Limb (tissue), 2 donors: ENCODE results near the gene NOL4.
"Not testable (repeated sequence)": the region's sequence is repeated elsewhere in the genome, so short reads cannot be mapped to it uniquely, and the experiment has no call there.

Experiments
- DNase-seq, 2 donors: peaks; one replicate each; pipeline ENCODE4 v3.0.0-alpha.2; 2016; ENCODE audit errors: extremely low spot score in 2 of 2

The NOL4 gene, protein sequence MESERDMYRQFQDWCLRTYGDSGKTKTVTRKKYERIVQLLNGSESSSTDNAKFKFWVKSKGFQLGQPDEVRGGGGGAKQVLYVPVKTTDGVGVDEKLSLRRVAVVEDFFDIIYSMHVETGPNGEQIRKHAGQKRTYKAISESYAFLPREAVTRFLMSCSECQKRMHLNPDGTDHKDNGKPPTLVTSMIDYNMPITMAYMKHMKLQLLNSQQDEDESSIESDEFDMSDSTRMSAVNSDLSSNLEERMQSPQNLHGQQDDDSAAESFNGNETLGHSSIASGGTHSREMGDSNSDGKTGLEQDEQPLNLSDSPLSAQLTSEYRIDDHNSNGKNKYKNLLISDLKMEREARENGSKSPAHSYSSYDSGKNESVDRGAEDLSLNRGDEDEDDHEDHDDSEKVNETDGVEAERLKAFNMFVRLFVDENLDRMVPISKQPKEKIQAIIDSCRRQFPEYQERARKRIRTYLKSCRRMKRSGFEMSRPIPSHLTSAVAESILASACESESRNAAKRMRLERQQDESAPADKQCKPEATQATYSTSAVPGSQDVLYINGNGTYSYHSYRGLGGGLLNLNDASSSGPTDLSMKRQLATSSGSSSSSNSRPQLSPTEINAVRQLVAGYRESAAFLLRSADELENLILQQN

DNA sequence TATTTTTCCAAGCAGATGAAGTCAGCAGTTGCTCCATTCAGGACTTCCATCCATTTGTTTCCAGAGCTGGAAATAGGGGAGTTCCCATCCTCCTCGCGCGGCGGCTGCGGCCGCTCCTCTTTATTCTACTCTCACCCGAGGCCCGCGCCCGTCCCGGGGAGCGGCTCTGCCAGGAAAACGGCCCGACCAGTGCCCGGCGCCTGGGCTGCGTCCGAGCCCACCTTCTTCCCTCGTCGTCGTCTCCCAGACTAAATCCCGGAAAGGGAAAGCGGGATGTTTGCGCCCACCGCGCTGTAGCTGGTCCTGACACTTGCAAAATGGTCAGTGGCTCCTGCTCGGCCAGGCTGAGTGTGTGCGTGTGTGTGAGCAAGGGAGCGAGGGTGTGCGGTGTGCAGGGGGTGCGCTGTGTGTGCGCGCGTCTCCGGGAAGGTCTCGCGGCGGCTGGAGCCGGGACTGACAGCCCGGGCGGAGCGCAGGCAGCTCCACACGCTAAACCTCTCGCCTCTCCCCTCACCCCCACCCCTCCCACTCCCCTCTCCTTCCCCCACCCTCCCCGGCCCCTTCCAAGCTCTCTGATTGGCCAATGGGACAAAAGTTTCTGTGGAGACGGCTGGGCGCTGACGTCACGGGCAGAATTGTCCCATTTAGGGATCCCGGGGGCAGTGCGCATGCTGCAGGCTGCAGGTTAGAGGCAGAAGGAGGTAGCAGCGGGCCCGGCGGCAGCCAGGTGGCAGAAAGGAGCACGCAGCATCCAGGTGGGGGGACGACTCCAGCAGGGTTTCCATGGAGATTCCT, at the start of gene NOL4:
Gene NOL4 (minus strand): TSS at position 491 of the 795 bp plus-strand sequence. CDS start 1,660 bp downstream, outside the sequence.
- peak; percentile 72 to 89 for DNase-seq

DNA sequence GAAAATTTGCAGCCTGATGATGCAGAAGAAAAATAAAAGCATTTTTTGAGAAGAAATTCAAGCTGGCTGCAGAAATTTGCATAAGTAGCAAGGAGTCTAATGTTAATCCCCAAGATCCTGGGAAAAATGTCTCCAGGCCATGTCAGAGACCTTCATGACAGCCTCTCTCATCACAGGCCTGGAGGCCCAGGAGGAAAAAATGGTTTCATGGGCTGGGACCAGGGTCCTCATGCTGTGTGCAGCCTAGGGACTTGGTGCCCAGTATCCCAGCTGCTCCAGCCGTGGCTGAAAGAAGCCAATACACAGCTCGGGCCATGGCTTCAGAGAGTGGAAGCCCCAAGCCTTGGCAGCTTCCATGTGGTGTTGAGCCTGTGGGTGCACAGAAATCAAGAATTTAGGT, 41.3 kb upstream of the NOL4 start:
- DNase-seq, result not testable (repeated sequence)

DNA sequence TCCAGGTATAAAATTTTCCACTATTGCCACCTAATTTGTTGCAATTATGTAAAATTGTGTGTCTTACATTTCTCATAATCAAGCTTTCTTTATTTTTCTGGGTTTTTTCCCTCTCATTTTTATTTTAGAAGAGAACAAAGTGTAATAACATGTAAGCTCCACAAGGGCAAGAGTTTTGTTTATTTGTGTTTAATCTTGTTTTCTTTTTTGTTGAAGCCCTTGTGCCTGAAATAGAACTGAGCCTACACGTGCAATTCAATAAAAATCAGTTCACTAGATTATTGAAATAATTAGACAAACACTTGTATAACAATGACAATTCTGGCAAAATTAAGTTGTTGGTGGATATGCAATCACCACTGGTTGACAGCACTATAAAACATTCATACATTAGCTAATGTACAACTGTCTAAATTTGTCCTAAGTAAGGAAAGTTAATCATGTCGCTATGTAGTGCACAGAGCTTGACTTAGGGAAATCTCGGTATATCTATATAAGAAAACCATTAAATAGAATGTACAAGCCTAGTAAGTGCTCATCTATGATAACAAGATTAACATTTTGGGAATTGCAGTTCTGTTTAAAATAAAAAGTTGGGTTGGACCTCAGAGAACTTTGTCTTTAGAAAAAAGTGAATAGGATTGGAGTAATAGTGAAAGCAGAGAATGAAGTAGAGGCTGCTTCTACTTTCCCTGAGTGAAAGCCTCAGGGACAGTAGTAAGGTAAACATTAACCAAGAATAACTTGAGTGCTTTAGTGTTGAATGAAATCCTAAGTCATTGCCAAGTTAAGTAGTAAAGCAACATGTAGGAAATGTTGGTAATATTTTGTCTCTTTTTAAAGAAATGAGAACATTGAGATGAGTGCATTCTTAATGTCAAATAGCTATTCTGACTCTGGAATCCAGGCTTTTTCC, 37.4 kb upstream of the NOL4 start:
- no peak for DNase-seq

DNA sequence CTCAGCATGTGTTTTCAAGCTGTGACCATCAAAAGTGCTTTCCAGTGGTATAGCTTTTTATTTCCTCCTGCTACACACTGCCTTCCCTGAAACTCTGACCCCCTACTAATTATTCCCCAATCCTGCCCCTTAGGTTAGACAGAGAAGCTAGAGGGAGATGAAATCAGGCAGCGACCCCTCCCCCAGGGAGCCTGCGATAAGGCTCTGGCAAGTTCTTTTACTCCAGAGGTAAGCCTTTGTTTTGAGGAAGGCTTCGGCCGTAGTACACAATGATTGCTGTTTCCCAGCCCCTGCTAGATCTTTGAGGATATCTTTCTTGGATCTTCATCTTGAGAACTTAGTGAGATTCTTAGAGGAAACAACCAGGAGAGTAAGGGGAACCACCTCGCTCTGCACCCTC, 33.5 kb upstream of the NOL4 start:
- DNase-seq, result no peak

DNA sequence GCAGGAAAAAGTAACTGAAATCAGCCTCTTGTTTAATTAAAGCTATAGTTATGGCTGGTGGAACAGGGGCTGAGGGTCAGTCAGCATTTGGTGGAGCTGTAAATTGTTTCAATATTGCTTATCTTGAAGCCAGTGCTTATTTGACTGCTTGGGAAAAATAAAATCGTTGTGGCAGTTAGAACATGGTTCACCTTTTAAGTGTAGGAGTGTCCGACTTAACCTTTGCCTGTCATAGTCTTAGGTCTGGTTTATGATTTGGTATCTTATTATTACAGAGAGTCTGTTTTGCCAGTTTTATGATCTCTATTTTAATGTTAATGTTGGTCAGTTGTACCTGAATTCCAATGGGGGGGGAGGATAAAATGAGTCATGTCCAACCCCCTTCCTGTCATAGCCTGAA, 27.2 kb upstream of the NOL4 start:
- DNase-seq, result no peak

DNA sequence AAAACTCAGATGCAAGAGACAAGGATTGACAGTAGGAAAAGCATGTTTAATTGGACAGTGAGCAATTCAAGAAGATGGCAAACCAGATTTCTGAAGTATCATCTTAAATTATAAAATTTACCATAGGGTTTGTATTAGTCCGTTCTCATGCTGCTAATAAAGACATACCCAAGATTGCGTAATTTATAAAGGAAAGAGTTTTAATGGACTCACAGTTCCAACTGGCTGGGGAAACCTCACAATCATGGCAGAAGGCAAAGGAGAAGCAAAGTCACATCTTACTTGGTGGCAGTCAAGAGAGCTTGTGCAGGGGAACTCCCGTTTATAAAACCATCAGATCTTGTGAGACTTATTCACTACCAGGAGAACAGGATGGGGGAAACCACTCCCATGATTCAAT, 24.0 kb upstream of the NOL4 start:
- DNase-seq, result no peak

DNA sequence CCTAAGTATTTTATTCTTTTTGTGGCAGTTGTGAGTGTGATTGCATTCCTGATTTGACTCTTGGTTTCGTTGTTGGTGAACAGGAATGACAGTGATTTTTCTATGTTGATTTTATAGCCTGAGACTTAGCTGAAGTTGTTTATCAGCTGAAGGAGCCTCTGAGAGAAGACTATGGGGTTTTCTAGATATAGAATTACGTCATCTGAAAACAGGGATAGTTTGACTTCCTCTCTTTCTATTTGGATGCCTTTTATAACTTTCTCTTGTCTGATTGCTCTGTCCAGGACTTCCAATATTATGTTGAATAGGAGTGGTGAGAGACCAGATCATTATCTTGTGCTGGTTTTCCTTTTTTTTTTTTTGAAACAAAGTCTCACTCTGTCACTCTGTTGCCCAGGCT, 18.0 kb upstream of the NOL4 start:
- no peak for DNase-seq

DNA sequence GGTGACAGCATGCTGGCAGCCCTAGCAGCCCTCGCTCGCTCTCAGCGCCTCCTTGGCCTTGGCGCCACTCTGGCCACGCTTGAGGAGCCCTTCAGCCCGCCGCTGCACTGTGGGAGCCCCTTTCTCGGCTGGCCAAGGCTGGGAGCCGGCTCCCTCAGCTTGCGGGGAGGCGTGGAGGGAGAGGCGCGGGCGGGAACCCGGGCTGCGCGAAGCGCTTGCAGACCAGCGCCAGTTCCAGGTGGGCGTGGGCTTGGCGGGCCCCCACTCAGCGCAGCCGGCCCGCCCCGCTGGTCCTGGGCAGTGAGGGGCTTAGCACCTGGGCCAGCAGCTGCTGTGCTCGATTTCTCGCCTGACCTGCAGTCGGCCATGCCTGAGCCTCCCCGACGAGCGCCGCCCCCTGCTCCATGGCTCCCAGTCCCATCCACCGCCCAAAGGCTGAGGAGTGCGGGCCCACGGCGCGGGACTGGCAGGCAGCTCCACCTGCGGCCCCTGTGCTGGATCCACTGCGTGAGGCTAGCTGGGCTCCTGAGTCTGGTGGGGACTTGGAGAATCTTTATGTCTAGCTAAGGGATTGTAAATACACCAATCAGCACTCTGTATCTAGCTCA, 9.2 kb upstream of the NOL4 start:
- DNase-seq, result not testable (repeated sequence)

DNA sequence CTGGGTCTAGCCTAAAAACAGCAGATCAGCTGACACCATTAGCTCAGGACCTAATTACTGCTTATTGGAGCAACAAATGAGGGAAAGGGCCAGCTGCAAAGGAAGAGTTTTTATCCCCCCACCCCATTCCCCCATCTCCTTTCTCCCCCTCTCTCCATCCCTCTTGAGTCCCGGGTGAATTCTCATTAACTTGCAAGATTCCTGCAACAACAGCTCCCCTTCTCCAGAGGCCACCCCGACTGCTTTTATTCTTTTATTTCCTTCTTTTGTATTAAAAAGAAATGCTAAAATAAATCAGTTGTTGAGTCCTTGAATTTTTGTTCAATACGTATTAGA, 473 bp upstream of the NOL4 start:
- no peak for DNase-seq

DNA sequence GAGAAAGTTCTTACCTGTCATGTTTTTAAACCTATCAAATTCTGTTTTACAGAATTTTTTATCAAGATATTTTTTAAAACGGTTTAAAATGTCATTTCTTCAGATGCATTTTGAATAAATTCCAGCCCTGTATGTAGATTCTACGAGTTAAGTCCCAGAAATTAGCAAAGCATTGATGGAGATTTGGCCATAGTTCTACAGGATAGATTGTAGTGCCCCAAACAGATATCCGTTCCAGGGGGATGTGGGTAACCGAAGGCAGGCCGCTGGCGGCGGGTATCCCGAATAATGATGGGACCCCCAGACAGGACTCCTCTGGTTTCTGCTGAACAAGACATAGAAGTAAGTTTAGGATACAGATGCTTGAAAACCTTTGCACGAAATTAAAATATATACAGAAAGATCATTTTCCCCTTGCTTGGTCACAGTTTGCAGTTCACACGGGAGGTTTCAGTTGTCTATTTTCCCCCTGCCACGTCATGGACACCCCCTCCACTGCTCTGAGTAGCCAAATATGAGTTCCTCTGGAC, 755 bp downstream of the NOL4 start:
- DNase-seq, result no peak

DNA sequence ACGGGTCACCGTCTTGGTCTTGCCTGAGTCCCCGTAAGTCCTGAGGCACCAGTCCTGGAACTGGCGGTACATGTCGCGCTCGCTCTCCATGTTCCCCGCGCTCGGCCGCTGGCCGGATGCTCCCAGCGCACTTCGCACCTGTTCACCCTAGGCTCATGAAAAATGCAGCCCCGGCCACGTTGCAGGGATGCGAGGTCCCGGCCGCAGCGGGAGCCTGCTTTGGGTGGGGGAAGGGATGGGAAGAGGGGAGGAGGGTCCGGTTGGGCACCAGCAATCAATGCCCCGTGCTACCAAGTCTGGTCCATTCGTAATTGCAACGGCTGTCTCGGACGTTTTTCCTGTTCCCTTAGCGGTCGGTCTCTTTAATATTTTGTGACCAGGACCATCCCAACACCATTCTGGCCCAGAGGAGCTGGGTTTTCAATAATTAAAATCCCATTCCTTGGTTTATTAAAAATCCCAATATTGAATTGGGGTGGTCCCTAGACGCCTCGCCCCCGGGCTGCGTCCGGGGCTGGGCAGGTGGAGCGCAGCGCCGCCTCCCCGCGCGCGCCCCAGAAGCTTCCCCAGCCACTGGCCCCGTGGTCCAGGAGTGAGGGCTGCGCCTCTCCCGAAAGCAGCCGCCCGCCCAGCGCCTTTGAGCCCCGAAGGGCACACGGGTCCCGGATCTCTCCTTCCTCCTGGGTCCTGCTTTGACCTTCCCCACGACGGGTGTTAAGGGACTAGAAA, 1.4 kb downstream of the NOL4 start:
- DNase-seq, result peak in 1 of 2 donors; percentile 48

DNA sequence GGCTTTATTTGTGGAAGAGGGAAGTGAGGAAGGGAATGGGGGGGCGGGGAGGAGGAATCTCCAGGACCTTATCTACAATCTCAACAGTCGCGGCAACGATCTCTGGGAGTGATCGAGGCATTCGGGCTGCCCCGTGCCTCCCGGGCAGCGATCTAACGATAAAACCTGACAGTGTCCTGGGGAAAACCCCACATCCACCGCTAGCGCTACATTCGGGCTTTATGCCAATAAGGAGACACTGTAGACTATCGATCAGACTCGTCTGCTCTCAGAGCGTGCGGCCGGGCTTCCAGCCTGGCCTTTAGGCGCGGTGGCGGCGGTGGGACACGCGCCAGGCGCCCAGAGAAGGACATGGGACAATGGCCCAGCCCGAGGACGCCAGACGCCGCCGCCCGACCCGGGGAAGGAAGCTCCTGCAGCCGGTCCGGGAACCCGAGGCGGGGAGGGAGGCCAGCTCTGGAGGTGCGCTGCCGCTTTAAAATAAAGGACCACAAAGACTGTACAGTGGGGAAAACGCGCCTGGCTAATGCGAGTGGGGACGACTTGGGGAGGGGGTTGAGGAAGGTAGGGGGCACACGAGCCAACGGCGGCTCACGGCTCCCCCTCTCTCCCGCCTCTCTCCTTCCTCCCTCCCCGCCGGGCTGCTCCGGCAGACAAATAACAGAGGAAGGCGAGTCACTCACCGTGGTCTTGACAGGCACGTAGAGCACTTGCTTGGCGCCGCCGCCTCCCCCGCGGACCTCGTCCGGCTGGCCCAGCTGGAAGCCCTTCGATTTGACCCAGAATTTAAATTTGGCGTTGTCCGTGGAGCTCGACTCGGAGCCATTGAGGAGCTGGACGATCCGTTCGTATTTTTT, 2.2 kb downstream of the NOL4 start:
- DNase-seq, result peak; percentile 6 to 77

DNA sequence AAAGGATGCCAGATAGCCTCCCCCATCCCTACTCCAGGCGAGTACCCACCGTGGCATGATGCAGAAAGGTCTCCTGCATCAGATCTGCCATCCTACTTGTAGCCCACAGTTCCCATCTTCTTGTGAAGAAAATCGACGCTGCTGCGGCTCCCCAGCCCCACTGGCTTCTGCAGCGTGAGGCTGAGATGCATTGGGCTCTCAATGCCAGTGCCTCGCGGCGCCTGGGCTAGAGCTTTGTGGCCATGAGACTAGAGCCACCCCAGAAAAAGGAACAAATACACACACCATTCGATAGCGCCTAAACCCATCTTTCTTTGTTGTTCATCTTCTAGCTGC, 2.8 kb downstream of the NOL4 start:
- peak in 1 of 2 donors; percentile 60 for DNase-seq

DNA sequence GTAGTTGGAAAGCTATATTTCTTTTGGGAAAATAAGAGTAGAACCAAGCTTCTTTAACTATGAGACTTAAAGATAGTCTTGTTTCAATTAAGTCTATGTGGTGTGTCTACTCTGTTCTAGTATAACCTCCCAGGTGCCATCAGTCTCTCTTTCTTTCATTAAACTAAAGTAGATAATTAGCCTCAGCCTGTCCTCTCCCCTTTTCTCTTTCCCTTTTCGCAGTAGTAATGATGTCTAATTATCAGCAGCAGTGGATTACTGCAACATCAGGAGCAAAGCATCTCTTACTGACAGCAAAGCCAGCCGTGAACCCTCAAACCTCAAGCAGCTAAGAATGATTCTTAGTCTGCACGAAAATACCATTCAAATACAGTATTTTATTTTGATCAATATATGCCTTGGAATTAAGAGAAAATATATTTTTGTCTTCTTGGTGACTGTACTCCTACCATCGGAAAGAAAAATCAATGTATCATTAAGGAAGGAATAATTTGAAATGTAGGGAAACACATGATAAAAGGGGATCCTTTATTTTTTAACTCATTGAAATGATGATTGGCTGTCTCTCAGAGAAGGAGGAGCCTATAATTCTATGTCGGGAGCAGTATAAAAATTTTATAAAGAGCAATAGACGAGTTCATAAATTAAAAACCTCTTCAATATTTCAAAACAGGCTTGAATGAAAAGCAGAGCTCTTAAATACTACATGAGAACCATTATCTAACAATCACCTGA, 4.5 kb downstream of the NOL4 start:
- DNase-seq, result no peak

DNA sequence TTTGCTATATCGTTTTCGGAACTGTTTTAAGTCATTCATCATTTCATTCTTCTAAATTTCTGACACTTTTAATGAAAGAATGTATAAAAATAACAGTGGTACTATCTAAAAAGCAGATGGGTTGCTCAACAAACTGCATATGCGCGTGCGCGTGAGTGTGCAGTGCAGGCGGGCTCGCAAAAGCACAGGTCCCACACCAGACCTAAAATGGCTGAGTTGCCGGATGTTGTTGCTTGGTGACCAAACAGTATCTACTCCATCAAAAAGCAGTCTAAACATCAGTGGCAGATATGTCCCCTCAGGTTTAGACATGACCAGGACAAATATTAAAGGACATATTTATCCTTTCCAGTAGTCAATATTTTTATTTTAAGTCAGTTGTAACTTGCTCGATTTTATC, 5.1 kb downstream of the NOL4 start:
- no peak for DNase-seq

DNA sequence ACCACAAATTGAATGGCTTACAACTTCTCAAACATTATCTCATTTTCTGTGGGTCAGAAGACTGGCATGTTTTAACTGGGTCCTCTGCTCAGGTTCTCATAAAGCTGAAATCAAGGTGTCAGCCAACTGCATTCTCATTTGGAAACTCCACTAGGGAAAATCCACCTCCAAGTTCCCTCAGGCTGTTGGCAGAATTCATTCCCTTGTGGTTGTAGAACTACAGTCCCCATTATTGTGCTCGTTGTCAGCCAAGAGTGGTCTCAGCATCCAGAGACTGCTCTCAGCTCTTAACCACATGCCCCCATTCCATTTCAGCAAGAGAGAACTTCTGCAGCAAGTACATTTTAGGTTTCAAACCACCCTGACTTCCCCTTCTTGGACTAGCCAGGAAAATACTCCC, 12.2 kb downstream of the NOL4 start:
- DNase-seq, result no peak

DNA sequence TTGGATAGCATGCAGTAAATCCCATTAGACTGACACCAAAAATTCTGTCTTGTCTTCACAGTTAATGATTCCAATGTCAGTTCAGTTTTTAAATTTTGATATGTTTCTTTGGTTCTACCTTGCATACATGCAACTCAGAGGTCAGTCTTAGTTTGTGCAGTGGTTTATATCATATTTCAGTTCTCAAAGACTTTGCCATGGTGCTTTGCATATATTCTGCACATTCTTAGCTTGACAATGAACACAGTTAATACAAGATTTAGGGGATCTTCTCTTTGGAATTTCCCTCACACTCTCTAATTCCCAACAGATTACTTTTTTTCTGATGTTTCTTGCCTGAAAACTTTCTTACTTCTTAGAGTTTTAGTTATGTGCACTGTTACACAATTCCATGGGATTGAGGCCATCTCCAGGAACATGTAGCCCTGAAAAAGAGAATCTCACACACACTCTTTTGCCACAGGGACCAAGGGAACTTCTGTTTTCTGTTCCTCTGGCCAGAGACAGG, 17.3 kb downstream of the NOL4 start:
- no peak for DNase-seq

DNA sequence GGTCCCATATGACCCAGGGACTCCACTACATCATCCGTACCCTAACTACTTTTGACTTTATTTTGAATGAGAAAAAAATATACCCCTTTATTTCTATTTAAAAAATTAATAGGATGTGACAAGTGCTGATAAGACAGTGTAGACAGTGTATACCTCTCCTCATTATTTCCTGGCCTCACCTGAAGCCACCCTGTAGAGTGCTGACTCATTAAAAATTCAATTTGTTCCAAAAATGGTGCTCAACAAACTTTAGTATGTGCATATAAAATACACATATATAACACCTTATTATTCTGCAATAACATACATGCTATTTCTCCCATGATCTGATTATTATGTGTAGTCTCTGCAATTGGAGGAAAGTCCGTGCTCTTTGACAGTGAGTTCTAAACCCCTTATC, 20.8 kb downstream of the NOL4 start:
- no peak for DNase-seq
